K562 (cell line): Measurements from ENCODE around the gene C3orf70. TPM values are rescaled to one million over a fixed set of nuclear protein-coding genes. Genes with fewer than 3 reads are reported as not detected.

Experiments used
- ATAC-seq: fragments of 200-7000 bp; cut with Tn5 transposase; 3 replicates; pipeline ENCODE4 v1.9.1; 2020; ENCODE audit warnings: moderate library complexity
- BruUV-seq: library from RNA; stranded (reverse); fragments of 400-500 nt; replicated peaks from 2 replicates; lab custom pipeline; 2021; lab: Mats Ljungman, UMichigan
- CTCF ChIA-PET: fragments of 300-600 bp; formaldehyde crosslinking; extraction: SDS; loops from one replicate; lab custom pipeline; 2021; ENCODE audit warnings: low intra/inter-chr PET ratio; lab: Yijun Ruan, JAX
- POLR2A ChIA-PET: fragments of 300-600, 350-650 bp; sonication (Branson Sonifier 250); formaldehyde crosslinking; extraction: SDS; loops from one replicate; lab custom pipeline; 2021; ENCODE audit warnings: antibody characterized with exemption, inconsistent platforms; lab: Yijun Ruan, JAX
- DNase-seq, 4 experiments: peaks; one replicate each; pipeline versions ENCODE4 v3.0.0 to v3.0.0-alpha.2; 2011 to 2018; ENCODE audit warnings: low spot score in 3 of 4, mixed read lengths in 3 of 4; ENCODE audit errors: extremely low read depth in 1 of 4
- FAIRE-seq: peaks from 2 replicates; lab custom pipeline; 2011; peaks lifted over from hg19 to GRCh38; lab: Jason Lieb, UNC
- H2AFZ ChIP-seq: 2 replicates; pipeline ENCODE4 v1.6.0; 2011; ENCODE audit warnings: low read depth, low read length, control low read depth, inconsistent platforms
- H3K27ac ChIP-seq: fragments of 200-600 bp; 3 replicates; pipeline ENCODE4 v1.8.0; 2011; ENCODE audit warnings: low read depth, mild to moderate bottlenecking, control low read depth, inconsistent platforms, low read length, moderate library complexity, mixed read lengths; ENCODE audit errors: extremely low read depth
- H3K27me3 ChIP-seq, 2 experiments: fragments of 300-600 bp in 1 of 2; 2 replicates in 1 of 2; 3 replicates in 1 of 2; pipeline versions ENCODE4 v1.6.0 to v1.8.0; 2011; ENCODE audit warnings: inconsistent platforms in 2 of 2, low read length in 2 of 2, mild to moderate bottlenecking in 1 of 2, mixed read lengths in 1 of 2, moderate library complexity in 1 of 2; ENCODE audit not compliant: control insufficient read depth in 2 of 2, insufficient read depth in 2 of 2
- H3K36me3 ChIP-seq: fragments of 300-600 bp; 3 replicates; pipeline ENCODE4 v1.8.0; 2011; ENCODE audit warnings: mild to moderate bottlenecking, low read length, inconsistent platforms; ENCODE audit not compliant: control insufficient read depth, insufficient read depth
- H3K4me1 ChIP-seq, 2 experiments: fragments of 200-600 bp in 1 of 2; replicated peaks in 1 of 2; 2 replicates in 1 of 2; 3 replicates in 1 of 2; pipeline versions ENCODE4 v1.5.1 to v1.8.0; 2011; ENCODE audit warnings: inconsistent platforms in 2 of 2, low read length in 2 of 2, mild to moderate bottlenecking in 1 of 2, mixed read lengths in 1 of 2, moderate library complexity in 1 of 2; ENCODE audit not compliant: control insufficient read depth in 2 of 2, insufficient read depth in 2 of 2
- H3K4me2 ChIP-seq: 2 replicates; pipeline ENCODE4 v1.6.1; 2011; ENCODE audit warnings: low read length, control low read depth, inconsistent platforms, mixed read lengths; ENCODE audit not compliant: insufficient read depth
- H3K4me3 ChIP-seq: fragments of 200-600 bp; sonication (generic), shearing (Covaris generic); 2 replicates; pipeline ENCODE4 v1.5.1; 2016; ENCODE audit warnings: control low read depth, inconsistent platforms
- H3K79me2 ChIP-seq: fragments of 200-600 bp; 3 replicates; pipeline ENCODE4 v1.8.0; 2011; ENCODE audit warnings: low read length, inconsistent platforms; ENCODE audit not compliant: control insufficient read depth, insufficient read depth
- H3K9ac ChIP-seq, 2 experiments: 2 replicates each; pipeline versions ENCODE4 v1.6.0 to v1.6.1; 2011; ENCODE audit warnings: low read depth in 2 of 2, low read length in 2 of 2, control low read depth in 1 of 2, inconsistent platforms in 1 of 2, mild to moderate bottlenecking in 1 of 2, mixed read lengths in 1 of 2; ENCODE audit not compliant: insufficient read depth in 1 of 2
- H3K9me1 ChIP-seq: one replicate; pipeline ENCODE4 v1.6.0; 2011; ENCODE audit warnings: inconsistent platforms, mild to moderate bottlenecking, low read length, moderate library complexity; ENCODE audit not compliant: control insufficient read depth, insufficient read depth
- H3K9me3 ChIP-seq: replicated peaks from 2 replicates; pipeline ENCODE4 v1.5.1; 2011; ENCODE audit warnings: low read depth, low read length, inconsistent platforms; ENCODE audit not compliant: control insufficient read depth, insufficient read depth
- H4K20me1 ChIP-seq: replicated peaks from 2 replicates; pipeline ENCODE4 v1.6.1; 2011; ENCODE audit warnings: low read length, inconsistent platforms, mixed read lengths; ENCODE audit not compliant: control insufficient read depth, insufficient read depth
- C11orf30 ChIP-seq: fragments of 450-650 bp; IDR thresholded peaks from 2 replicates; pipeline ENCODE4 v1.6.1; 2016; ENCODE audit warnings: low read depth, mild to moderate bottlenecking
- CEBPG ChIP-seq, 3 experiments: fragments of 200-800 bp in 1 of 3; sonication (Bioruptor generic) in 1 of 3; sonication (generic) in 1 of 3; formaldehyde crosslinking in 1 of 3; IDR thresholded peaks in 2 of 3; conservative IDR thresholded peaks in 1 of 3; 2 replicates each; pipeline versions ENCODE4 v1.6.1 to v1.8.0; 2016 to 2022; ENCODE audit warnings: missing compliant biosample characterization in 2 of 3, missing genetic modification characterization in 2 of 3, mild to moderate bottlenecking in 1 of 3, missing genetic modification reagents in 1 of 3
- KDM1A ChIP-seq, 2 experiments: fragments of 450-650 bp; IDR thresholded peaks; 2 replicates each; pipeline ENCODE4 v1.6.1; 2016; ENCODE audit warnings: mild to moderate bottlenecking in 2 of 2
- MAFF ChIP-seq: IDR thresholded peaks from 2 replicates; pipeline ENCODE4 v1.6.1; 2012; ENCODE audit warnings: low read length, improper control_type of control experiment
- MAFG ChIP-seq: fragments of 450-650 bp; conservative IDR thresholded peaks from 2 replicates; pipeline ENCODE4 v1.6.1; 2016; ENCODE audit warnings: missing genetic modification characterization, missing compliant biosample characterization
- MAFK ChIP-seq: IDR thresholded peaks from 2 replicates; pipeline ENCODE4 v1.6.1; 2011; ENCODE audit warnings: low read length, improper control_type of control experiment
- MCM7 ChIP-seq, 2 experiments: fragments of 450-650 bp; IDR thresholded peaks; 2 replicates each; pipeline ENCODE4 v1.6.1; 2016 to 2018
- MYNN ChIP-seq, 2 experiments: sonication (generic); formaldehyde crosslinking in 1 of 2; IDR thresholded peaks; 2 replicates each; pipeline versions ENCODE4 v1.5.0 to v1.6.1; 2016 to 2020; ENCODE audit warnings: antibody characterized with exemption in 1 of 2, missing genetic modification reagents in 1 of 2
- RUNX1 ChIP-seq: sonication (generic); IDR thresholded peaks from 2 replicates; pipeline ENCODE4 v1.6.1; 2016; ENCODE audit warnings: antibody characterized with exemption, low read depth
- ZBTB1 ChIP-seq: sonication (generic); formaldehyde crosslinking; IDR thresholded peaks from 2 replicates; pipeline ENCODE4 v1.8.1; 2023; ENCODE audit warnings: missing genetic modification reagents, low read depth, mild to moderate bottlenecking, borderline replicate concordance
- ZNF316 ChIP-seq: fragments of 450-650 bp; IDR thresholded peaks from 2 replicates; pipeline ENCODE4 v1.6.1; 2016
- WGBS: fragments of 100-300 bp; shearing (Covaris generic); methylation state at CpG from one replicate; pipeline ENCODE4 v1.1.6; 2016; ENCODE audit warnings: low coverage, mixed read lengths; ENCODE audit not compliant: insufficient coverage; ENCODE audit errors: missing lambda C conversion rate; 5-methylcytosine and 5-hydroxymethylcytosine counted together
- in situ Hi-C: fragments of 300-500 bp; cut with MboI; formaldehyde crosslinking; loops from 4 replicates; pipeline ENCODE4 v1.15.0; 2018; ENCODE audit warnings: inconsistent platforms, mixed read lengths
- intact Hi-C: fragments of 100-400 bp; cut with micrococcal nuclease; formaldehyde crosslinking; loops from 2 replicates; pipeline ENCODE4 v1.14.2; 2022
- polyA plus RNA-seq, 8 experiments: library from polyadenylated mRNA; depleted of rRNA in 4 of 8; stranded (reverse) in 5 of 8; unstranded in 3 of 8; fragments of >200 nt; fragmentation: Nextera tagmentation in 2 of 8; fragmentation: Illumina TruSeq in 1 of 8; extraction: Ambion mirVana in 2 of 8; extraction: Trizol in 1 of 8; gene quantifications; 2 replicates each; pipeline versions ENCODE4 v1.2.1 to v1.2.3, GENCODE V29; 2011 to 2014; ENCODE audit warnings: inconsistent platforms in 1 of 8, missing spikeins in 1 of 8
- total RNA-seq, 7 experiments: library from RNA; depleted of rRNA in 6 of 7; stranded (reverse); fragments of >200 nt in 6 of 7; fragmentation: Illumina TruSeq in 2 of 7; extraction: Trizol in 2 of 7; gene quantifications; 2 replicates each; pipeline versions ENCODE4 v1.2.1 to v1.2.3, GENCODE V29; 2011 to 2021; ENCODE audit warnings: low replicate concordance in 1 of 7
- TF ChIP-seq, protein P1 (sequence below), 2 experiments: IDR thresholded peaks; 2 replicates each; pipeline ENCODE4 v1.6.1; 2011; ENCODE audit warnings: borderline replicate concordance in 1 of 2, control low read depth in 1 of 2, low read depth in 1 of 2, low read length in 1 of 2, mild to moderate bottlenecking in 1 of 2, mixed read lengths in 1 of 2, moderate library complexity in 1 of 2; ENCODE audit not compliant: insufficient read depth in 1 of 2, insufficient read length in 1 of 2, poor library complexity in 1 of 2, severe bottlenecking in 1 of 2; ENCODE audit errors: extremely low read depth in 1 of 2

Gene C3orf70
- total and polyA plus RNA-seq, 9 of the 15 experiments (the other 6 are each of a cell fraction or from before 2014, with no cell fraction given): 0.01 to 0.04 (median 0.03) TPM; not detected in 6

DNA sequence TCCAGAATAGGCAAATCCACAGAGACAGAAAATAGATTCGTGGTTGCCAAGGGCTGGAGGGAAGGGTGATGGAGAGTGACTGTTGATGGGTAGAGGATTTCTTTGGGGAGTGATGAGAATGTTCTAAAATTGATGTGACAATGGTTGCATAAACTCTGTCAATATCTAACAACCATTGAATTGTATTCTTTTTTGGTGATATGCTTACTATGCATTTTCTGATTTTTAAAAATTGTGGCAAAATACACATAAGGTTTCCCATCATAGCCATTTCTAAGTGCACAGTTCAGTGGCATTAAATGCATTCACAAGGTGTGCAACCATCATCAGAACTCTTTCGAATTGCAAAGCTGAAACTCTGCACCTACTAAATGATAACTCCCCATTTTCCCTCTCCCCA is 44.2 kb upstream of the C3orf70 start:
- no peak for TF ChIP-seq KDM1A (IDR thresholded peaks at IDR 0.05)
- TF ChIP-seq MCM7 (IDR thresholded peaks at IDR 0.05): no peak
- TF ChIP-seq MAFG (tag): peak; percentile 55
- peak; percentile 90 for TF ChIP-seq ZNF316
- TF ChIP-seq MAFF: peak; percentile 68
- no peak for TF ChIP-seq ZBTB1 (CRISPR knock-in tag)
- TF ChIP-seq C11orf30: peak; percentile 73; the same call in 1 of the 2 replicates
- no peak for TF ChIP-seq MYNN (IDR thresholded peaks at IDR 0.05)
- TF ChIP-seq MYNN (CRISPR knock-in tag; IDR thresholded peaks at IDR 0.05): no peak
- peak; percentile 62 for TF ChIP-seq MAFK
- TF ChIP-seq RUNX1: no peak
- TF ChIP-seq CEBPG (CRISPR knock-in tag; IDR thresholded peaks at IDR 0.05): no peak
- no peak for TF ChIP-seq CEBPG (tag; conservative IDR thresholded peaks at IDR 0.05 in 1 of 2, IDR thresholded peaks at IDR 0.05 in 1 of 2)
- TF ChIP-seq, protein P1, sequence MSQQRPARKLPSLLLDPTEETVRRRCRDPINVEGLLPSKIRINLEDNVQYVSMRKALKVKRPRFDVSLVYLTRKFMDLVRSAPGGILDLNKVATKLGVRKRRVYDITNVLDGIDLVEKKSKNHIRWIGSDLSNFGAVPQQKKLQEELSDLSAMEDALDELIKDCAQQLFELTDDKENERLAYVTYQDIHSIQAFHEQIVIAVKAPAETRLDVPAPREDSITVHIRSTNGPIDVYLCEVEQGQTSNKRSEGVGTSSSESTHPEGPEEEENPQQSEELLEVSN (IDR thresholded peaks at IDR 0.05; ENCODE audit: borderline replicate concordance in 1 of 2, extremely low read depth in 1 of 2, insufficient read depth in 1 of 2, insufficient read length in 1 of 2, low read depth in 1 of 2, low read length in 1 of 2, poor library complexity in 1 of 2, severe bottlenecking in 1 of 2): no peak
- POLR2A ChIA-PET: no interaction called here
- in situ Hi-C loops (no loop called here), intact Hi-C loops (no loop called here)
- Histone ChIP-seq H3K9me1 (no peaks in the 10 kb centered on the region), H3K4me2 (no peak overlapping the region), H3K4me1 (no peaks in the 10 kb centered on the region), H3K79me2 (no peaks in the 10 kb centered on the region), H3K27me3 (no peaks in the 10 kb centered on the region), H3K9me3 (no peaks in the 10 kb centered on the region), H3K9ac (no peak overlapping the region), H4K20me1 (no peaks in the 10 kb centered on the region), H3K27ac (no peak overlapping the region), H3K4me3 (no peak overlapping the region), H3K36me3 (no peaks in the 10 kb centered on the region), H2AFZ (no peak overlapping the region)
- BruUV-seq: no TSS peak
- ATAC-seq (no peak), DNase-seq (no peak), FAIRE-seq (no peak)
- CTCF ChIA-PET: no interaction called here
- 3% methylated on average over 2 of the region's 2 CpGs for WGBS
